SU-DHL-6 (cell line): ENCODE data around the gene CRIP2.

Source experiments
- EZH2phosphoT487 ChIP-seq: fragments of 200-600 bp; sonication (generic), shearing (Covaris generic); conservative IDR thresholded peaks from 2 replicates; pipeline ENCODE4 v1.6.1; 2018; ENCODE audit warnings: mild to moderate bottlenecking, antibody characterized with exemption, low read length, moderate library complexity, mixed read lengths
- TF ChIP-seq, protein P1 (sequence below): fragments of 200-600 bp; sonication (generic); IDR thresholded peaks from one replicate; pipeline ENCODE4 v1.5.1; 2017; ENCODE audit warnings: antibody characterized with exemption, mild to moderate bottlenecking, low read length, moderate library complexity; ENCODE audit not compliant: insufficient read depth, poor library complexity, severe bottlenecking

- TF ChIP-seq, protein P1, sequence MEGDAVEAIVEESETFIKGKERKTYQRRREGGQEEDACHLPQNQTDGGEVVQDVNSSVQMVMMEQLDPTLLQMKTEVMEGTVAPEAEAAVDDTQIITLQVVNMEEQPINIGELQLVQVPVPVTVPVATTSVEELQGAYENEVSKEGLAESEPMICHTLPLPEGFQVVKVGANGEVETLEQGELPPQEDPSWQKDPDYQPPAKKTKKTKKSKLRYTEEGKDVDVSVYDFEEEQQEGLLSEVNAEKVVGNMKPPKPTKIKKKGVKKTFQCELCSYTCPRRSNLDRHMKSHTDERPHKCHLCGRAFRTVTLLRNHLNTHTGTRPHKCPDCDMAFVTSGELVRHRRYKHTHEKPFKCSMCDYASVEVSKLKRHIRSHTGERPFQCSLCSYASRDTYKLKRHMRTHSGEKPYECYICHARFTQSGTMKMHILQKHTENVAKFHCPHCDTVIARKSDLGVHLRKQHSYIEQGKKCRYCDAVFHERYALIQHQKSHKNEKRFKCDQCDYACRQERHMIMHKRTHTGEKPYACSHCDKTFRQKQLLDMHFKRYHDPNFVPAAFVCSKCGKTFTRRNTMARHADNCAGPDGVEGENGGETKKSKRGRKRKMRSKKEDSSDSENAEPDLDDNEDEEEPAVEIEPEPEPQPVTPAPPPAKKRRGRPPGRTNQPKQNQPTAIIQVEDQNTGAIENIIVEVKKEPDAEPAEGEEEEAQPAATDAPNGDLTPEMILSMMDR: no peak
- no peak for TF ChIP-seq EZH2phosphoT487
Observed at GRCh38 chr14:105466531-105467248, 7.9 kb upstream of the CRIP2 start.
